Measurements from ENCODE around the gene PLEK.

The PLEK gene

DNA sequence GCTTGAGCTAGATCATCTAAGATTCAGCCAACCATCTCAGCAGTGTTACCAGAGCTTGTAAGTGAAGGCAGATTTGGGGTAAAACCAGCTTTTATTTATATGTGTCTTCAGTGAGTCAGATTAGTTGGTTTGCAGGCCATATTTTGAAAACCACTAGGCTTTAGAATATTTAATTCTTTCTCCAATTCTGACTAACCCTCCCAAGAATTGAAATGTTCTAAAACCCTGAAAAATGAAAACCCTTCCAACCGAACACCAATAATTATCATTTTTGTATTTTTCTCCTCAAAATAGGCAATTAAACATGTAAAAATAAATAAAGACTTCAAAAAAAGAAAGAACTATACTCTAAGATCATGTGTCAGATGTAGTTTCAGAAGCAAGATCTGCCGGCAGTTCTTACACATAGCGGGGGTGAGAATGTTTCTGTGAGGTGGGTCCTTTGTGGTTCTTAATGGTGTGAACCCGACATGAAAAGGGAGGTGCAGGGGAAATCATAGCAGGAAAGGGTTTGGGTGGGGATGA is 14.2 kb downstream of the PLEK start:
- no peak overlapping the region for H3K4me3 ChIP-seq (ENCODE audit: low read depth in 1 of 5, low read length in 5 of 5)
- no peak overlapping the region for H3K9ac ChIP-seq (ENCODE audit: low read length in 5 of 5)
- peaks cover 0 to 15% (median 3%) of the 10 kb centered on the region in 5 donors for H3K4me1 ChIP-seq (ENCODE audit: control insufficient read depth in 5 of 5, insufficient read depth in 5 of 5, low read length in 5 of 5)
- H3K27me3 ChIP-seq (ENCODE audit: control insufficient read depth in 5 of 5, insufficient read depth in 4 of 5, low read length in 5 of 5), result no peaks in the 10 kb centered on the region
- no peak overlapping the region for H3K27ac ChIP-seq (ENCODE audit: low read depth, low read length)
- peaks cover 0 to 23% (median 4%) of the 10 kb centered on the region in 5 donors for H3K36me3 ChIP-seq (ENCODE audit: control insufficient read depth in 5 of 5, insufficient read depth in 5 of 5, low read length in 5 of 5)
- H3K9me3 ChIP-seq (ENCODE audit: control insufficient read depth in 5 of 5, low read length in 5 of 5), result no peaks in the 10 kb centered on the region

DNA sequence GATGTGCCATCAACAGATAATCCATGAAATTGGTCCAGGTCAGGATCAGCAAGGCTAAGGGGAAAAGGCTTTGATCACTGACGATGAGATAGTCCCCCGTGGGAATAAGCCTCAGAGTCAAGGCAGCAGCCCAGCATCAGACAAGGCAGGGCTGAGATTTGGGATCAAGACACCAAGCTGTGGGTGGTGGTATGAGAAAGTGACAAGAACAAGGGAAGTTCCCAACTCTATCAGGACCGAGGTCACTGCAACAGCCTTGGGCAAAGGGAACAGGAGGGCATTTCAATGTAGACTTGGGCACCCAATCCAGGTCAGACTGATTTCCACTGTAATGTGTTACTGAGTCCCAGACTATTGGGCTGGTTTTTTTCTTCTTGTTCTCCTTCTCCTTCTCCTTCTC is 18.7 kb downstream of the PLEK start:
- Histone ChIP-seq H3K27me3 (ENCODE audit: control insufficient read depth in 5 of 5, insufficient read depth in 4 of 5, low read length in 5 of 5) (no peaks in the 10 kb centered on the region), H3K9me3 (ENCODE audit: control insufficient read depth in 5 of 5, low read length in 5 of 5) (no peaks in the 10 kb centered on the region), H3K4me1 (ENCODE audit: control insufficient read depth in 5 of 5, insufficient read depth in 5 of 5, low read length in 5 of 5) (peaks cover 0 to 32% (median 6%) of the 10 kb centered on the region in 5 donors), H3K36me3 (ENCODE audit: control insufficient read depth in 5 of 5, insufficient read depth in 5 of 5, low read length in 5 of 5) (peaks cover 0 to 29% (median 4%) of the 10 kb centered on the region in 5 donors), H3K4me3 (ENCODE audit: low read depth in 1 of 5, low read length in 5 of 5) (no peak overlapping the region), H3K27ac (ENCODE audit: low read depth, low read length) (no peak overlapping the region), H3K9ac (ENCODE audit: low read length in 5 of 5) (no peak overlapping the region)

DNA sequence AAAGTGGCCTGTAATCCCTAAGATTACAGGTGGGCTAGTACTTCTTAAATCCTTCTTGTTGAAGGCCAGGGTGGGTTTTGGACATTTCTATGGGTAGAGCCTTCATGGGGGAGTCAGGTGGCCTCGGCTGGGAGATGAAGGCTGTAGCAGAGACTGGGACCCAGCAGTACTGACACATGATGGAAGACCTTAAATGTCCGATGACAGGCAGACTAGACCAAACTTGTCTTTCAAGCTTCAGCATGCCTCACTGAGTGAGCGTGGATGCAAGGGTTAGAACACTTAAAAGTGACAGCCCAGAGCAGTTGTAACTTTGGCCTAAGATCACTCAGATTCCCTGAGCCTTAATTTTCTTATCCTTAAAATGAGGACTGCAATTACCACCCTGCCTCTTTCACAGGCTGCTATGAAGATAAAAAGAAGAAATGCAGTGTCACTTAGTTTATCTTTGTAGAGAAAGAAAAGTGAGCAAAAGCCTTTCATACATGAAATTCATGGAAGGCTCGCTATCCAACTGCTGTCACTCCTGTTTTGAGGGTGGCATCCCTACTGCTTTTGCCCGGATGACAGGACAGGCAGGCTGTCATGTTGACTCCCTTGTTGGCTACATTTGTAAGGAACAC is 19.5 kb downstream of the PLEK start:
- no peak overlapping the region for H3K4me3 ChIP-seq (ENCODE audit: low read depth in 1 of 5, low read length in 5 of 5)
- H3K27ac ChIP-seq (ENCODE audit: low read depth, low read length), result no peak overlapping the region
- no peaks in the 10 kb centered on the region for H3K9me3 ChIP-seq (ENCODE audit: control insufficient read depth in 5 of 5, low read length in 5 of 5)
- no peak overlapping the region for H3K9ac ChIP-seq (ENCODE audit: low read length in 5 of 5)
- H3K36me3 ChIP-seq (ENCODE audit: control insufficient read depth in 5 of 5, insufficient read depth in 5 of 5, low read length in 5 of 5), result peaks cover 0 to 35% (median 7%) of the 10 kb centered on the region in 5 donors
- no peaks in the 10 kb centered on the region for H3K27me3 ChIP-seq (ENCODE audit: control insufficient read depth in 5 of 5, insufficient read depth in 4 of 5, low read length in 5 of 5)
- peaks cover 2 to 40% (median 7%) of the 10 kb centered on the region in 5 donors for H3K4me1 ChIP-seq (ENCODE audit: control insufficient read depth in 5 of 5, insufficient read depth in 5 of 5, low read length in 5 of 5)

DNA sequence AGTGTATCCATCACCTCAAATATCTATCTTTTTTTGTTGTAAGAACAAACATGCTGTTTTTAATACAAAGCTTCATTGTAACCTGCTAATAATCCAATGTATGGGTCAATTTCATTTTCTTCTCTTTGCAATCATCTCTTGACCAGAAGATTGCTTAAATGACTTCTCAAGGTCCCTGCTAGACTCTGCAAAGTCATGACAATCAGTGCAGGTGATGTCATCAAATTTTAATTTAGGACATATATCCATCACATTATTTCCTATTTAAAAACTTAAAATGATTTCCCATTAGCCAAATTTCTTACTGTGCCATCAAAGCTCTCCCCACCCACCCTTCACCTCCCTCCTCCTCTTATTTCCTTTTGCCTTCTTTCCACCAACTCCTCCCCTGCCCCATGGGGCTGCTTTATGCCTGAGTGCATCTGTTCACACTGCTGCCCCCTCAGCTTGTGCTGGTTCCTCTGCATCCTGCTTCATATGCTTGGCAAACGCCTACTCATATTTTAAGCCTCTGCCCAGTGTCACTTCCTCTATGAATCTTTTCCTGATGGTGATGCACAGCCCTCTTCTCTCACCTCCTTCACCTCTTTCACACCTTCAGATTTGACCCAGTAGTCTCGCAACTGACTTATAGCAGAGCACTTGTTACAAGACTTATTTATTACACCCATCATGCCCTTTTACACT is 20.3 kb downstream of the PLEK start:
- H3K36me3 ChIP-seq (ENCODE audit: control insufficient read depth in 5 of 5, insufficient read depth in 5 of 5, low read length in 5 of 5), result peaks cover 0 to 38% (median 7%) of the 10 kb centered on the region in 5 donors
- H3K4me1 ChIP-seq (ENCODE audit: control insufficient read depth in 5 of 5, insufficient read depth in 5 of 5, low read length in 5 of 5), result peaks cover 2 to 47% (median 13%) of the 10 kb centered on the region in 5 donors
- no peak overlapping the region for H3K9ac ChIP-seq (ENCODE audit: low read length in 5 of 5)
- no peaks in the 10 kb centered on the region for H3K27me3 ChIP-seq (ENCODE audit: control insufficient read depth in 5 of 5, insufficient read depth in 4 of 5, low read length in 5 of 5)
- H3K27ac ChIP-seq (ENCODE audit: low read depth, low read length), result no peak overlapping the region
- no peaks in the 10 kb centered on the region for H3K9me3 ChIP-seq (ENCODE audit: control insufficient read depth in 5 of 5, low read length in 5 of 5)
- H3K4me3 ChIP-seq (ENCODE audit: low read depth in 1 of 5, low read length in 5 of 5), result no peak overlapping the region

DNA sequence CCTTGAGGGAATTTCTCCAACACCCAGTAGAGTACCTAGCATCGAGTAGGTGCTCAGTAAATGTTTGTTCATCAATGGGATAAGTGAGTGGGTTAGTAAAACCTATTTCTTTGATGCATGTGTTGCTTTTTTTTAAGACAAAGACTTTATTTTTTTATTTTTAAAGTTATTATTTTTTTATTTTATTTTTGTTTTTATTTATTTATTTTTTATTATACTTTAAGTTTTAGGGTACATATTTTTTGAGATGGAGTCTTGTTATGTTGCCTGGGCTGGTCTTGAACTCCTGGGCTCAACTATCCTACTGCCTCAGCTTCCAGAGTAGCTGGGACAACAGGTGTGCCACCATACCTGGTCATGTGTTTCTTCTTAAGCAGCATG is 20.8 kb downstream of the PLEK start:
- Histone ChIP-seq H3K4me1 (ENCODE audit: control insufficient read depth in 5 of 5, insufficient read depth in 5 of 5, low read length in 5 of 5) (peaks cover 2 to 51% (median 17%) of the 10 kb centered on the region in 5 donors), H3K27ac (ENCODE audit: low read depth, low read length) (no peak overlapping the region), H3K4me3 (ENCODE audit: low read depth in 1 of 5, low read length in 5 of 5) (no peak overlapping the region)

DNA sequence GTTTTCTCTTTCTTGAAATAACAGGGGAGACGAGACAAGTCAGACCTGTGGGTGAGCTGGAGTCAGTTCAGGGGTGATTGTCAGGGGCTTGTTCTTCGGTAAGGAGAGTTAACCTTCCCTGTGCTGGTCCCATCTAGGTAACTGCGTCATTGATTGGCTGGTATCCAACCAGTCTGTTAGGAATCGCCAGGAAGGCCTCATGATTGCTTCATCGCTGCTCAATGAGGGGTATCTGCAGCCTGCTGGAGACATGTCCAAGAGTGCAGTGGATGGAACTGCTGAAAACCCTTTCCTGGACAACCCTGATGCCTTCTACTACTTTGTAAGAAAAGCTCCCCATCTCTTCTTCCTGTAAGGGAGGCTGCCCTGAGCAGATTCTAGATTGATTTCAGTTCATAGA is 21.3 kb downstream of the PLEK start:
- H3K27me3 ChIP-seq (ENCODE audit: control insufficient read depth in 5 of 5, insufficient read depth in 4 of 5, low read length in 5 of 5), result no peaks in the 10 kb centered on the region
- no peak overlapping the region for H3K9ac ChIP-seq (ENCODE audit: low read length in 5 of 5)
- peaks cover 2 to 55% (median 22%) of the 10 kb centered on the region in 5 donors for H3K4me1 ChIP-seq (ENCODE audit: control insufficient read depth in 5 of 5, insufficient read depth in 5 of 5, low read length in 5 of 5)
- H3K4me3 ChIP-seq (ENCODE audit: low read depth in 1 of 5, low read length in 5 of 5), result no peak overlapping the region
- H3K9me3 ChIP-seq (ENCODE audit: control insufficient read depth in 5 of 5, low read length in 5 of 5), result no peaks in the 10 kb centered on the region
- H3K36me3 ChIP-seq (ENCODE audit: control insufficient read depth in 5 of 5, insufficient read depth in 5 of 5, low read length in 5 of 5), result peaks cover 0 to 35% (median 3%) of the 10 kb centered on the region in 5 donors
- H3K27ac ChIP-seq (ENCODE audit: low read depth, low read length), result no peak overlapping the region

More for the DNA sequence above, 20.8 kb downstream of the PLEK start:
- H3K27me3 ChIP-seq (ENCODE audit: control insufficient read depth in 5 of 5, insufficient read depth in 4 of 5, low read length in 5 of 5), result no peaks in the 10 kb centered on the region
- H3K9me3 ChIP-seq (ENCODE audit: control insufficient read depth in 5 of 5, low read length in 5 of 5), result no peaks in the 10 kb centered on the region
- H3K9ac ChIP-seq (ENCODE audit: low read length in 5 of 5), result no peak overlapping the region
- H3K36me3 ChIP-seq (ENCODE audit: control insufficient read depth in 5 of 5, insufficient read depth in 5 of 5, low read length in 5 of 5), result peaks cover 0 to 38% (median 4%) of the 10 kb centered on the region in 5 donors

DNA sequence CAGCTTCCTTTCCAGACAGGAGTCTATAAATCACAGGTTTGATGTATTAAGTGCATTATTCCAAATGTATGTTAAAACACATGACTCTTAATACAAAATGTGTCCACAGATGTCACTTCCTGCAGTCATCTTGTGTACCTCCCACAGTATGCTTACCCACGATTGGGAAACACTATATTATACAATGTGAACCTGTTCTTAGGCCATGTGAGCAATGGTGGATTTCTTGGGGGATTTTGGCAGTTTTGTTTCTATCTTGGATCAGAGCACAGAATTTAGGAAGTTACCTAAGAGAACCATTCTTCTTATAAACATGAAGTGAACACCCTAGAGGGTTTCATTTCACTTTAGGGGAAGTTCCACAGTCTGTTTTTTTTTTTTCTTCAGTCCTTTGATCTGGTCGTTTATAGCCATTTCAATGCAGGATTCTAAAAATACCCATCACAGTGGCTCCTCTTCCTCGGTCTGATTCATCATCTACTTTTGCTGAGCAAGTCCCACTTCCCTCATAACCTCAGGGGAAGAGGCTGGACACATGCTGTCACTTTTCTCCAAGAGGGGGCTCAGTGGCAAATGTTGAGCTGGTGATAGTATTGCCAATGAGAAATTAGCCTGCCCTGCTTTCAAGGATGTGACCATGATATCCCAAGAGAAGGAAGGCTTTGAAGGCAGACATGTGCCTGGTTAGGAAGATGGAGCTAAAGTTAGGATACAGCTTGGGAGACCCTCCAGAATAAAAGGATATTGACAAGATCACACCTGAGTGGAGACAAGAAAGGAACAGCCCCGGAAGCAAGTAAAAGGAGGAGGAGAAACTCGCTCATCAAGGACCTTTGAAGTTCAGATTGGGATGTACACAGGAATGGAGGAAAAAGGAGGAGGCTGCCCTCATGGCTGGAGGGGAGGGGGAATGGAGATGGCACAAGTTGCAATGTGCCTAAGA is 22.6 kb downstream of the PLEK start:
- no peak overlapping the region for H3K4me3 ChIP-seq (ENCODE audit: low read depth in 1 of 5, low read length in 5 of 5)
- H3K4me1 ChIP-seq (ENCODE audit: control insufficient read depth in 5 of 5, insufficient read depth in 5 of 5, low read length in 5 of 5), result peaks cover 2 to 62% (median 29%) of the 10 kb centered on the region in 5 donors
- no peak overlapping the region for H3K9ac ChIP-seq (ENCODE audit: low read length in 5 of 5)
- peaks cover 0 to 36% (median 3%) of the 10 kb centered on the region in 5 donors for H3K36me3 ChIP-seq (ENCODE audit: control insufficient read depth in 5 of 5, insufficient read depth in 5 of 5, low read length in 5 of 5)
- no peaks in the 10 kb centered on the region for H3K9me3 ChIP-seq (ENCODE audit: control insufficient read depth in 5 of 5, low read length in 5 of 5)
- H3K27me3 ChIP-seq (ENCODE audit: control insufficient read depth in 5 of 5, insufficient read depth in 4 of 5, low read length in 5 of 5), result no peaks in the 10 kb centered on the region
- H3K27ac ChIP-seq (ENCODE audit: low read depth, low read length), result no peak overlapping the region

DNA sequence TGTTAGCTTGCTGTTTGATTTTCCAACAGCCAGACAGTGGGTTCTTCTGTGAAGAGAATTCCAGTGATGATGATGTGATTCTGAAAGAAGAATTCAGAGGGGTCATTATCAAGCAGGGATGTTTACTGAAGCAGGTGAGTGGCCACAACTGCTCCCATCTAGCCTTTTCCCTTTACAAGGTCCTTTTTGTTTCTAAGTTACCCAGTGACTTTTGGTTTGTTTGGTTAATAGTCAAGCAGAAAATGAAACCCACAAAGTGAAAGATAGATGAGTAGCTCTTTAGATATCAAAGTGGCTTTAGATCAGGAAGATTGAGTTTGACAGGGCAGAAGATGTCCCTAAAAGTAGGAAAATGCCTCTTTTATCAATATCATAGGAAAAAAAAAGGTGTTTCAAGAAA is 23.3 kb downstream of the PLEK start:
- Histone ChIP-seq H3K4me1 (ENCODE audit: control insufficient read depth in 5 of 5, insufficient read depth in 5 of 5, low read length in 5 of 5) (peaks cover 2 to 59% (median 29%) of the 10 kb centered on the region in 5 donors), H3K9ac (ENCODE audit: low read length in 5 of 5) (no peak overlapping the region), H3K27me3 (ENCODE audit: control insufficient read depth in 5 of 5, insufficient read depth in 4 of 5, low read length in 5 of 5) (no peaks in the 10 kb centered on the region), H3K9me3 (ENCODE audit: control insufficient read depth in 5 of 5, low read length in 5 of 5) (no peaks in the 10 kb centered on the region), H3K27ac (ENCODE audit: low read depth, low read length) (no peak overlapping the region), H3K36me3 (ENCODE audit: control insufficient read depth in 5 of 5, insufficient read depth in 5 of 5, low read length in 5 of 5) (peaks cover 0 to 32% (median 4%) of the 10 kb centered on the region in 5 donors), H3K4me3 (ENCODE audit: low read depth in 1 of 5, low read length in 5 of 5) (no peak overlapping the region)

DNA sequence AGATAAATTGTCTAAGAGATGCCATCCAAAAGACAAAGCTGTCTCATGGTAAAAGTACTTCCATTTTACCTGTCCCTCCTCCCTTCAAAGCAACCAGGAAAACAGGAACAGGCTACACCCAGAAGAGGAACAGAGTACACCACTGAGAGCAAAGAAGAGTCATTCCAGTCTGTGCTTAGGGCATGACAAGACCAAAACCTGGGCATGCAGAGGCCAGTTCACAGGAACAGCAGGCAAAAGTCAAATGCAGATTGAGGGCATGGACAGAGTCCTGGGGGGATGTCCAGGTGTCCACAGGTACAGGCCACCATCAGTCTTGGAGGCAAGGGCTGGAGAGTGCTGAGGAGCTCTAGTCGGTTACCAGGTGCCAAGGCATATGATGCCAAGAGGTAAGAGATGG is 23.7 kb downstream of the PLEK start:
- Histone ChIP-seq H3K27me3 (ENCODE audit: control insufficient read depth in 5 of 5, insufficient read depth in 4 of 5, low read length in 5 of 5) (no peaks in the 10 kb centered on the region), H3K4me1 (ENCODE audit: control insufficient read depth in 5 of 5, insufficient read depth in 5 of 5, low read length in 5 of 5) (peaks cover 2 to 55% (median 29%) of the 10 kb centered on the region in 5 donors), H3K9ac (ENCODE audit: low read length in 5 of 5) (no peak overlapping the region), H3K27ac (ENCODE audit: low read depth, low read length) (no peak overlapping the region), H3K4me3 (ENCODE audit: low read depth in 1 of 5, low read length in 5 of 5) (no peak overlapping the region), H3K9me3 (ENCODE audit: control insufficient read depth in 5 of 5, low read length in 5 of 5) (no peaks in the 10 kb centered on the region), H3K36me3 (ENCODE audit: control insufficient read depth in 5 of 5, insufficient read depth in 5 of 5, low read length in 5 of 5) (peaks cover 0 to 28% (median 4%) of the 10 kb centered on the region in 5 donors)

Data from subcutaneous abdominal adipose tissue (tissue), 5 donors.